GM23338 (cell line): ENCODE results near the gene GPR33. TPM values are rescaled to one million over a fixed set of nuclear protein-coding genes. Genes with fewer than 3 reads are reported as not detected.

Source experiments
- ATAC-seq: fragments of 200-7000 bp; cut with Tn5 transposase; 3 replicates; pipeline ENCODE4 v1.9.1; 2020
- DNase-seq: peaks from one replicate; pipeline ENCODE4 v3.0.0-alpha.2; 2015; ENCODE audit warnings: low spot score
- H2AFZ ChIP-seq: fragments of 200-600 bp; sonication (generic); 2 replicates; pipeline ENCODE4 v1.8.0; 2016; ENCODE audit warnings: antibody characterized with exemption, mild to moderate bottlenecking, moderate library complexity
- H3F3A ChIP-seq: fragments of 200-600 bp; sonication (generic); replicated peaks from 2 replicates; pipeline ENCODE4 v1.8.0; 2017; ENCODE audit warnings: antibody characterized with exemption, mixed run types, low read depth
- H3K27ac ChIP-seq: fragments of 200-600 bp; sonication (generic); 2 replicates; pipeline ENCODE4 v1.6.1; 2016; ENCODE audit warnings: low read depth
- H3K27me3 ChIP-seq: fragments of 200-600 bp; sonication (generic); 2 replicates; pipeline ENCODE4 v1.8.0; 2016; ENCODE audit warnings: mild to moderate bottlenecking, mixed run types, moderate library complexity; ENCODE audit not compliant: insufficient read depth
- H3K36me3 ChIP-seq: fragments of 200-600 bp; sonication (generic); 2 replicates; pipeline ENCODE4 v1.8.0; 2016; ENCODE audit warnings: mild to moderate bottlenecking; ENCODE audit not compliant: insufficient read depth
- H3K4me1 ChIP-seq: fragments of 200-600 bp; sonication (generic); 2 replicates; pipeline ENCODE4 v1.8.0; 2016; ENCODE audit warnings: mild to moderate bottlenecking, moderate library complexity; ENCODE audit not compliant: insufficient read depth
- H3K4me2 ChIP-seq: fragments of 200-600 bp; sonication (generic); 2 replicates; pipeline ENCODE4 v1.7.1; 2017; ENCODE audit warnings: mixed run types
- H3K4me3 ChIP-seq: fragments of 200-600 bp; sonication (generic); 2 replicates; pipeline ENCODE4 v1.6.1; 2016; ENCODE audit warnings: mixed run types
- H3K79me2 ChIP-seq: fragments of 200-600 bp; sonication (generic); replicated peaks from 2 replicates; pipeline ENCODE4 v1.8.0; 2017; ENCODE audit warnings: mild to moderate bottlenecking; ENCODE audit not compliant: insufficient read depth
- H3K9me2 ChIP-seq: fragments of 200-600 bp; sonication (generic); 2 replicates; pipeline ENCODE4 v1.8.0; 2017; ENCODE audit not compliant: insufficient read depth
- H4K20me1 ChIP-seq: fragments of 200-600 bp; sonication (generic); replicated peaks from 2 replicates; pipeline ENCODE4 v1.8.0; 2017; ENCODE audit warnings: mild to moderate bottlenecking; ENCODE audit not compliant: insufficient read depth
- H3K27ac Mint-ChIP-seq: 2 replicates; pipeline ENCODE4 v1.8.0; 2020; ENCODE audit warnings: inconsistent platforms, mild to moderate bottlenecking, moderate library complexity, mixed read lengths
- H3K27me3 Mint-ChIP-seq: 3 replicates; pipeline ENCODE4 v1.8.0; 2022; ENCODE audit warnings: low read depth, mild to moderate bottlenecking, moderate library complexity, mixed read lengths, inconsistent platforms; ENCODE audit not compliant: insufficient read depth, poor library complexity
- H3K36me3 Mint-ChIP-seq: 3 replicates; pipeline ENCODE4 v1.8.0; 2021; ENCODE audit warnings: low read depth, mild to moderate bottlenecking, inconsistent platforms, moderate library complexity, mixed read lengths
- H3K4me1 Mint-ChIP-seq: 3 replicates; pipeline ENCODE4 v1.8.0; 2020; ENCODE audit warnings: mild to moderate bottlenecking, inconsistent platforms, mixed read lengths
- H3K4me3 Mint-ChIP-seq: 3 replicates; pipeline ENCODE4 v1.8.0; 2021; ENCODE audit warnings: moderate library complexity, mild to moderate bottlenecking, inconsistent platforms, mixed read lengths
- H3K9me3 Mint-ChIP-seq: 3 replicates; pipeline ENCODE4 v1.8.0; 2020; ENCODE audit warnings: moderate library complexity, mild to moderate bottlenecking, inconsistent platforms, mixed read lengths
- CREB1 ChIP-seq: fragments of 250-450 bp; sonication (Bioruptor Pico); IDR thresholded peaks from 2 replicates; pipeline ENCODE4 v1.5.0; 2020; ENCODE audit warnings: low read depth, mild to moderate bottlenecking, moderate library complexity
- CTCF ChIP-seq, 2 experiments: fragments of 200-600 bp in 1 of 2; sonication (generic) in 1 of 2; conservative IDR thresholded peaks; 2 replicates each; pipeline versions ENCODE4 v1.5.1 to v1.6.1; 2016 to 2017; ENCODE audit warnings: antibody characterized with exemption in 2 of 2, low read depth in 2 of 2, mild to moderate bottlenecking in 2 of 2, moderate library complexity in 1 of 2
- ETS1 ChIP-seq: IDR thresholded peaks from 2 replicates; pipeline ENCODE4 v1.6.1; 2016; ENCODE audit warnings: antibody characterized with exemption
- EZH2 ChIP-seq: fragments of 200-600 bp; sonication (generic); IDR thresholded peaks from one replicate; pipeline ENCODE4 v1.8.0; 2017; ENCODE audit warnings: antibody characterized with exemption, mild to moderate bottlenecking, low read depth; ENCODE audit not compliant: unreplicated experiment
- EZH2phosphoT487 ChIP-seq: fragments of 200-600 bp; sonication (generic); IDR thresholded peaks from one replicate; pipeline ENCODE4 v1.8.1; 2018; ENCODE audit warnings: antibody characterized with exemption; ENCODE audit not compliant: unreplicated experiment
- JUNB ChIP-seq: IDR thresholded peaks from one replicate; pipeline ENCODE4 v1.6.1; 2016; ENCODE audit warnings: antibody characterized with exemption; ENCODE audit not compliant: unreplicated experiment
- NANOG ChIP-seq: IDR thresholded peaks from 2 replicates; pipeline ENCODE4 v1.6.1; 2016; ENCODE audit warnings: antibody characterized with exemption, borderline replicate concordance
- POLR2AphosphoS5 ChIP-seq: IDR thresholded peaks from 2 replicates; pipeline ENCODE4 v1.6.1; 2016; ENCODE audit warnings: antibody characterized with exemption, low read depth
- REST ChIP-seq: IDR thresholded peaks from one replicate; pipeline ENCODE4 v1.6.1; 2018; ENCODE audit warnings: antibody characterized with exemption; ENCODE audit not compliant: unreplicated experiment
- STAT1 ChIP-seq: IDR thresholded peaks from one replicate; pipeline ENCODE4 v1.6.1; 2016; ENCODE audit warnings: antibody characterized with exemption; ENCODE audit not compliant: unreplicated experiment
- ZNF114 ChIP-seq: fragments of 250-450 bp; sonication (Bioruptor Pico); IDR thresholded peaks from 2 replicates; pipeline ENCODE4 v1.5.0; 2020; ENCODE audit warnings: mild to moderate bottlenecking, moderate library complexity
- ZNF331 ChIP-seq: fragments of 250-450 bp; sonication (Bioruptor Pico); IDR thresholded peaks from 2 replicates; pipeline ENCODE4 v1.5.0; 2020; ENCODE audit warnings: low read depth, mild to moderate bottlenecking, moderate library complexity
- ZNF462 ChIP-seq: fragments of 250-450 bp; sonication (Bioruptor Pico); IDR thresholded peaks from 2 replicates; pipeline ENCODE4 v1.5.0; 2020; ENCODE audit warnings: mild to moderate bottlenecking, moderate library complexity
- polyA plus RNA-seq: library from polyadenylated mRNA; unstranded; fragments of >200 nt; fragmentation: Nextera tagmentation; extraction: Ambion mirVana; gene quantifications from 2 replicates; pipeline ENCODE4 v1.2.1, GENCODE V29; 2016
- total RNA-seq: library from RNA; depleted of rRNA; stranded (reverse); fragments of >200 nt; shearing (Covaris generic); gene quantifications from 2 replicates; pipeline ENCODE4 v1.2.3, GENCODE V29; 2014

The GPR33 gene
- total and polyA plus RNA-seq, 2 experiments from 2014 or later: not detected

- H3K9me2 ChIP-seq: no peaks in the 10 kb centered on the region
- no peak overlapping the region for H3K27ac Mint-ChIP-seq
- no peak overlapping the region for H3K27ac ChIP-seq
- H3K4me3 ChIP-seq: no peak overlapping the region
- no peaks in the 10 kb centered on the region for H3K4me1 ChIP-seq
- H3K27me3 Mint-ChIP-seq: no peaks in the 10 kb centered on the region
- no peaks in the 10 kb centered on the region for H3K27me3 ChIP-seq
- no peak overlapping the region for H3K4me2 ChIP-seq
- H3K4me3 Mint-ChIP-seq: no peak overlapping the region
- no peak overlapping the region for H2AFZ ChIP-seq
- no peaks in the 10 kb centered on the region for H3K9me3 Mint-ChIP-seq
- no peaks in the 10 kb centered on the region; the same call in 2 of the 3 replicates for H3K36me3 Mint-ChIP-seq
- ATAC-seq (no peak), DNase-seq (no peak)
- no peaks in the 10 kb centered on the region for H3K36me3 ChIP-seq
- H4K20me1 ChIP-seq: no peaks in the 10 kb centered on the region
- TF ChIP-seq EZH2phosphoT487: no peak
- no peak for TF ChIP-seq ETS1
- TF ChIP-seq STAT1: no peak
- TF ChIP-seq ZNF114 (CRISPR knock-in tag): no peak
- TF ChIP-seq CTCF (conservative IDR thresholded peaks at IDR 0.05; ENCODE audit: low read depth in 2 of 2): no peak
- TF ChIP-seq ZNF462 (CRISPR knock-in tag): no peak
- no peak for TF ChIP-seq EZH2
- TF ChIP-seq CREB1 (CRISPR knock-in tag): no peak
- TF ChIP-seq ZNF331 (CRISPR knock-in tag): no peak
- TF ChIP-seq REST: no peak
- TF ChIP-seq POLR2AphosphoS5: no peak
- no peak for TF ChIP-seq NANOG
- no peak for TF ChIP-seq JUNB
- no peaks in the 10 kb centered on the region for H3F3A ChIP-seq
- H3K79me2 ChIP-seq: no peaks in the 10 kb centered on the region
- no peaks in the 10 kb centered on the region for H3K4me1 Mint-ChIP-seq
Observed at GRCh38 chr14:31486764-31487163, 1.1 kb downstream of the GPR33 start.
